Heart left ventricle (tissue), 16 donors: ENCODE data around the gene ZNF610. TPM values are rescaled to one million over a fixed set of nuclear protein-coding genes. Genes with fewer than 3 reads are reported as not detected.
A peak's percentile ranks its signal among the peaks of the same experiment; 100 is the strongest.
"Not testable (repeated sequence)": the region's sequence is repeated elsewhere in the genome, so short reads cannot be mapped to it uniquely, and the experiment has no call there.

Experiments
- ATAC-seq, 4 donors: fragments of 200-7000 bp; cut with Tn5 transposase; one replicate each; pipeline ENCODE4 v1.9.1; 2020 to 2022; ENCODE audit warnings: moderate library complexity in 4 of 4, mild to moderate bottlenecking in 3 of 4, moderate number of reproducible peaks in 1 of 4
- DNase-seq, 5 donors: peaks; one replicate each; pipeline ENCODE4 v3.0.0-alpha.2; 2020
- H3K27ac ChIP-seq, 12 donors: fragments of 200-600 bp; sonication (generic) in 4 of 12; one replicate each; pipeline versions ENCODE4 v1.5.0 to v1.8.0; 2016 to 2022; ENCODE audit warnings: mild to moderate bottlenecking in 2 of 12
- H3K27me3 ChIP-seq, 9 donors: fragments of 200-600 bp; sonication (generic) in 2 of 9; one replicate each; pipeline versions ENCODE4 v1.5.1 to v1.8.0; 2016 to 2022; ENCODE audit warnings: mild to moderate bottlenecking in 3 of 9
- H3K36me3 ChIP-seq, 9 donors: fragments of 200-600 bp; sonication (generic) in 2 of 9; one replicate each; pipeline versions ENCODE4 v1.5.0 to v1.8.0; 2018 to 2022; ENCODE audit warnings: mild to moderate bottlenecking in 2 of 9
- H3K4me1 ChIP-seq, 12 donors: fragments of 200-600 bp; sonication (generic) in 4 of 12; one replicate each; pipeline versions ENCODE4 v1.5.0 to v1.8.0; 2016 to 2022; ENCODE audit warnings: mild to moderate bottlenecking in 3 of 12
- H3K4me3 ChIP-seq, 12 donors: fragments of 200-600 bp; sonication (generic) in 4 of 12; one replicate each; pipeline versions ENCODE4 v1.5.0 to v1.8.0; 2017 to 2022; ENCODE audit warnings: mild to moderate bottlenecking in 9 of 12, moderate library complexity in 4 of 12
- H3K9me3 ChIP-seq, 12 donors: fragments of 200-600 bp; sonication (generic) in 4 of 12; one replicate each; pipeline versions ENCODE4 v1.5.0 to v1.8.0; 2016 to 2022; ENCODE audit warnings: mild to moderate bottlenecking in 1 of 12
- CTCF ChIP-seq, 12 donors: fragments of 200-600 bp; sonication (generic) in 4 of 12; IDR thresholded peaks; one replicate each; pipeline versions ENCODE4 v1.5.0 to v1.8.0; 2018 to 2022; ENCODE audit warnings: antibody characterized with exemption in 12 of 12, mild to moderate bottlenecking in 5 of 12
- POLR2A ChIP-seq, 2 donors: fragments of 450-650 bp; IDR thresholded peaks; one replicate each; pipeline ENCODE4 v1.6.1; 2017; ENCODE audit warnings: antibody characterized with exemption in 2 of 2, mild to moderate bottlenecking in 2 of 2, moderate library complexity in 2 of 2
- WGBS, 4 donors: extraction: QIAGEN DNeasy Blood & Tissue Kit in 2 of 4; methylation state at CpG; one replicate each; pipeline versions ENCODE4 v1.1.5 to v1.1.7; 2013 to 2018; 5-methylcytosine and 5-hydroxymethylcytosine counted together
- intact Hi-C, 10 donors: fragments of 100-400 bp; cut with DNase I; formaldehyde crosslinking; loops; one replicate each; pipeline versions ENCODE4 v1.11.1 to v1.14.2; 2022
- long read RNA-seq, 3 donors: library from polyadenylated mRNA; unstranded; transcript quantifications; one replicate each; pipeline ENCODE4 v2.0.0, GENCODE V29; 2020 to 2021
- polyA plus RNA-seq, 2 donors: library from polyadenylated mRNA; stranded (reverse); fragments of 200-250 nt; gene quantifications; one replicate each; pipeline ENCODE4 v1.2.3, GENCODE V29; 2013
- total RNA-seq, 9 donors: library from RNA; depleted of rRNA in 2 of 9; stranded (reverse); fragments of >200 nt in 2 of 9; fragmentation: NEBNext Ultra II Directional in 3 of 9; extraction: Animal tissue kit (Norgen Biotek cat#: 25700) in 3 of 9; gene quantifications; one replicate each; pipeline versions ENCODE4 v1.1.0 to v1.2.4, GENCODE V29; 2016 to 2023
- donor health status: ischemic (EF 13 %, LVEDD 7.1; RV severe dilation, severe dysfunction).
- donor health status: healthy with polysubstance abuse.
- donor health status: DM: no; HTN: yes; CAD: no.
- donor health status: DM: no; HTN: no; CAD: no.
- donor health status: ischemic (EF 25% LVEDD 6.9; RV normal size, moderate dysfunction).
- donor health status: ischemic (EF 25% LVEDD 5.7; RV mildly dilated, moderate dysfunction).
- donor health status: healthy.
- donor health status: DM: yes; HTN: yes; CAD: no.
- donor health status: ischemic (EF 35%, LVEDD 5.7; RV mildly dilated, moderate dysfunction).
- donor health status: nonischemic (EF 11% LVEDD 7.7; RV severe dilation, severe dysfunction).
- donor health status: DM: yes; HTN: yes; CAD: no.
- donor health status: PGD.
- donor health status: ischemic (EF 29% LVEDD 5.4; RV normal size, mild dysfunction).
- donor health status: nonischemic (EF 23%, LVEDD 6.1; RV moderate dilation, normal function).

The ZNF610 gene
- total RNA-seq (1 to 10 TPM; 2.5 to 8.2 (median 3.4) TPM), polyA plus RNA-seq (1 to 10 TPM; 2.4 to 2.8 TPM)
- long read RNA-seq, donor 1, partial matches to known transcripts = 0 of 3 reads
- long read RNA-seq, donor 1, other reads (novel, unspliced or antisense) = 2 of 3 reads
- long read RNA-seq, donor 2, transcript ZNF610-203 (6 exons, 2,191 nt) = major isoform, 8 of 11 reads
- long read RNA-seq, donor 2, partial matches to known transcripts = 0 of 11 reads
- long read RNA-seq, donor 2, other reads (novel, unspliced or antisense) = 0 of 11 reads
- long read RNA-seq, donor 3, partial matches to known transcripts = 0 of 1 reads
- long read RNA-seq, donor 3, other reads (novel, unspliced or antisense) = 0 of 1 reads

GRCh38 chr19:52336117-52336790 lies at the start of gene ZNF610:
ZNF610 (plus strand) TSS chr19:52336243; CDS start chr19:52349173, 12,930 bp downstream.
- peak within 1 kb of the TSS; percentile 57 to 98 (median 81) for H3K4me3 ChIP-seq
- TF ChIP-seq CTCF (IDR thresholded peaks at IDR 0.05) = no peak
- TF ChIP-seq POLR2A (IDR thresholded peaks at IDR 0.05) = peak in 1 of 2 donors; percentile 78
- 0 to 1% (median 0%) methylated on average over 44 to 55 of the region's 55 CpGs for WGBS, 4 donors
- DNase-seq (peak; percentile 92 to 94 (median 93)), ATAC-seq (peak; percentile 99 to 100 (median 100))
- intact Hi-C loops = loop anchor here in 2 of 10 donors (5.0 kb wide), 1 partner anchor 39 kb away; the partner anchor contains the start of gene ZNF480 (in 2 of the 2)
- peaks cover 0 to 45% (median 27%) of the 10 kb centered on the region in 12 donors for H3K9me3 ChIP-seq
- H3K36me3 ChIP-seq = no peaks in the 10 kb centered on the region
- H3K27ac ChIP-seq = peak within 1 kb of the TSS; percentile 51 to 89 (median 78)
- peaks cover 0 to 19% (median 7%) of the 10 kb centered on the region in 12 donors for H3K4me1 ChIP-seq
- H3K27me3 ChIP-seq = no peaks in the 10 kb centered on the region

- Histone ChIP-seq H3K4me3 (no peak overlapping the region), H3K36me3 (peaks cover 0 to 95% (median 75%) of the 10 kb centered on the region in 9 donors), H3K27me3 (no peaks in the 10 kb centered on the region), H3K9me3 (peaks cover 0 to 23% (median 0%) of the 10 kb centered on the region in 12 donors), H3K4me1 (no peaks in the 10 kb centered on the region), H3K27ac (no peak overlapping the region)
- no peak for ATAC-seq
- DNase-seq = no peak
- intact Hi-C loops = no loop called here
- TF ChIP-seq CTCF (IDR thresholded peaks at IDR 0.05) (no peak), POLR2A (IDR thresholded peaks at IDR 0.05) (no peak)
- WGBS, 4 donors = 89 to 96% (median 95%) methylated on average over 6 of the region's 6 CpGs
Measured at GRCh38 chr19:52286256-52286655, 49.8 kb upstream of the ZNF610 start.

GRCh38 chr19:52291781-52292180 lies 44.3 kb upstream of the ZNF610 start:
- DNase-seq = no peak
- H3K27ac ChIP-seq = no peak overlapping the region
- no peak overlapping the region for H3K4me3 ChIP-seq
- no peak for ATAC-seq
- peaks cover 0 to 8% (median 3%) of the 10 kb centered on the region in 12 donors for H3K4me1 ChIP-seq
- H3K36me3 ChIP-seq = peaks cover 0 to 60% (median 45%) of the 10 kb centered on the region in 9 donors
- H3K27me3 ChIP-seq = no peaks in the 10 kb centered on the region
- TF ChIP-seq POLR2A (IDR thresholded peaks at IDR 0.05) = no peak
- TF ChIP-seq CTCF (IDR thresholded peaks at IDR 0.05) = no peak
- peaks cover 0 to 34% (median 0%) of the 10 kb centered on the region in 12 donors for H3K9me3 ChIP-seq
- WGBS, 4 donors = 84 to 86% (median 85%) methylated on average over 3 of the region's 3 CpGs
- intact Hi-C loops = no loop called here

- peaks cover 0 to 13% (median 6%) of the 10 kb centered on the region in 12 donors for H3K4me1 ChIP-seq
- H3K27me3 ChIP-seq, intact Hi-C loops, ATAC-seq, DNase-seq, H3K27ac ChIP-seq, H3K4me3 ChIP-seq: not testable (repeated sequence)
- peaks cover 0 to 48% (median 40%) of the 10 kb centered on the region in 9 donors for H3K36me3 ChIP-seq
- H3K9me3 ChIP-seq = peaks cover 0 to 34% (median 0%) of the 10 kb centered on the region in 12 donors
- WGBS, 4 donors = 95 to 99% (median 97%) methylated on average over 6 of the region's 6 CpGs
Measured at GRCh38 chr19:52292946-52293345, 43.1 kb upstream of the ZNF610 start.
